Spleen (tissue), 7 donors: Measurements from ENCODE around the gene RPL41.

Experiments
- CTCF ChIP-seq, 11 experiments: fragments of 200-600 bp in 7 of 11; fragments of 450-650 bp in 4 of 11; sonication (generic) in 4 of 11; IDR thresholded peaks in 8 of 11; conservative IDR thresholded peaks in 3 of 11; 1 replicate in 7 of 11; 2 replicates in 4 of 11; pipeline versions ENCODE4 v1.4.0 to v1.8.0; 2016 to 2021; ENCODE audit warnings: antibody characterized with exemption in 11 of 11, inconsistent platforms in 4 of 11, mild to moderate bottlenecking in 1 of 11
- POLR2A ChIP-seq, 3 donors: fragments of 450-650 bp; IDR thresholded peaks; one replicate each; pipeline ENCODE4 v1.5.1; 2017; ENCODE audit warnings: antibody characterized with exemption in 3 of 3, mild to moderate bottlenecking in 1 of 3
- donor health status: DM: no; HTN: no; CAD: no; lungs with moderate emphysema.
- donor health status: DM: no; HTN: no; CAD: no.
- donor health status: DM: no; HTN: no; CAD: no.

- TF ChIP-seq POLR2A (IDR thresholded peaks at IDR 0.05) (no peak), CTCF (IDR thresholded peaks at IDR 0.05 in 8 of 11, conservative IDR thresholded peaks at IDR 0.05 in 3 of 11) (no peak)
Observed at GRCh38 chr12:56160193-56160763, 43.8 kb downstream of the RPL41 start.
